Measurements from ENCODE around the gene FAM193A.

FAM193A gene

DNA sequence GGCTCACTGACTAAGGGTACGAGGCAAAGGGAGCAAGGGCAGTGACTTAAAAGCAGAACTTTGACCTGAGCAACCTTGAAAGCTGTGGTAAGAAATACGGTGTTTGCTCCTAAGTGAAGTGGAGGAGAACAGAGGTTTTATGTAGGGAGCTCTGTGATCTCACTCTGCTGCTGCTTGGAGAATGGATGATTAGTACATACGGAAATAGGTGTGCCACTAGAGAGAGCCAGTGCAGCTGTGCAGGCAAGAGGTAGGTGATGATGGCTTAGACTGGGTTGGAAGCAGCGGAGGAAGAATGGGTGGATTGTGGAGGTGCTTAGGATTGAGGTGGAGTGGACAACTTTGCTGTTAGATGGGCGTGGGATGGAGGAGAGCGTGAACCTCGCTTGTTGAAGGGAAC, 85.0 kb downstream of the FAM193A start:
- TF ChIP-seq, protein P1, sequence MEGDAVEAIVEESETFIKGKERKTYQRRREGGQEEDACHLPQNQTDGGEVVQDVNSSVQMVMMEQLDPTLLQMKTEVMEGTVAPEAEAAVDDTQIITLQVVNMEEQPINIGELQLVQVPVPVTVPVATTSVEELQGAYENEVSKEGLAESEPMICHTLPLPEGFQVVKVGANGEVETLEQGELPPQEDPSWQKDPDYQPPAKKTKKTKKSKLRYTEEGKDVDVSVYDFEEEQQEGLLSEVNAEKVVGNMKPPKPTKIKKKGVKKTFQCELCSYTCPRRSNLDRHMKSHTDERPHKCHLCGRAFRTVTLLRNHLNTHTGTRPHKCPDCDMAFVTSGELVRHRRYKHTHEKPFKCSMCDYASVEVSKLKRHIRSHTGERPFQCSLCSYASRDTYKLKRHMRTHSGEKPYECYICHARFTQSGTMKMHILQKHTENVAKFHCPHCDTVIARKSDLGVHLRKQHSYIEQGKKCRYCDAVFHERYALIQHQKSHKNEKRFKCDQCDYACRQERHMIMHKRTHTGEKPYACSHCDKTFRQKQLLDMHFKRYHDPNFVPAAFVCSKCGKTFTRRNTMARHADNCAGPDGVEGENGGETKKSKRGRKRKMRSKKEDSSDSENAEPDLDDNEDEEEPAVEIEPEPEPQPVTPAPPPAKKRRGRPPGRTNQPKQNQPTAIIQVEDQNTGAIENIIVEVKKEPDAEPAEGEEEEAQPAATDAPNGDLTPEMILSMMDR (IDR thresholded peaks at IDR 0.05; ENCODE audit: borderline replicate concordance, control extremely low read depth, extremely low read depth, insufficient read depth, missing control alignments), result no peak
- in situ Hi-C loops (cut with MboI; ENCODE audit: low sequenced_read_pairs, unreplicated experiment), result no loop called here

DNA sequence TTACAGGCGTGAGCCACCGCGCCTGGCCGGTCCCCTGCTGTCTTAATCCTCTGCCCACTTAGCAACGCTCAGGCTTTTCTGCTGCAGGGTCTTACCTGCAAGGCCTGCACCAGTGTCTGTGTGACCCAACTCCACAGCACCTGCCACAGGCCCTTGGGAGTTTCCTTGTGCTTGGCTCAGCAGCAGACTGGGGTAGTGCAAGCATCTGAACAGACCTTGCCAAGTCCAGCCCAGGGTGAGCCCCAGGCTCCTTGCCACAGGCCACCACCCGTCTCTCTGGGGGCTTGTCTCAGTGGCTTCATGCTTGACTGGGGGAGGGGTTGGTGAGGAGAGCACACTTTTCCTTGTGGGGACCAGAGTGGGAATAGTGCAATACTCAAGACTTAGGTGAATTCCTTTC, 87.0 kb downstream of the FAM193A start:
- DNase-seq (ENCODE audit: low spot score), result no peak
- TF ChIP-seq, protein P1 (IDR thresholded peaks at IDR 0.05; ENCODE audit: borderline replicate concordance, control extremely low read depth, extremely low read depth, insufficient read depth, missing control alignments), result no peak
- in situ Hi-C loops (cut with MboI; ENCODE audit: low sequenced_read_pairs, unreplicated experiment), result no loop called here

More for the DNA sequence above, 85.0 kb downstream of the FAM193A start:
- no peak for DNase-seq (ENCODE audit: low spot score)

DNA sequence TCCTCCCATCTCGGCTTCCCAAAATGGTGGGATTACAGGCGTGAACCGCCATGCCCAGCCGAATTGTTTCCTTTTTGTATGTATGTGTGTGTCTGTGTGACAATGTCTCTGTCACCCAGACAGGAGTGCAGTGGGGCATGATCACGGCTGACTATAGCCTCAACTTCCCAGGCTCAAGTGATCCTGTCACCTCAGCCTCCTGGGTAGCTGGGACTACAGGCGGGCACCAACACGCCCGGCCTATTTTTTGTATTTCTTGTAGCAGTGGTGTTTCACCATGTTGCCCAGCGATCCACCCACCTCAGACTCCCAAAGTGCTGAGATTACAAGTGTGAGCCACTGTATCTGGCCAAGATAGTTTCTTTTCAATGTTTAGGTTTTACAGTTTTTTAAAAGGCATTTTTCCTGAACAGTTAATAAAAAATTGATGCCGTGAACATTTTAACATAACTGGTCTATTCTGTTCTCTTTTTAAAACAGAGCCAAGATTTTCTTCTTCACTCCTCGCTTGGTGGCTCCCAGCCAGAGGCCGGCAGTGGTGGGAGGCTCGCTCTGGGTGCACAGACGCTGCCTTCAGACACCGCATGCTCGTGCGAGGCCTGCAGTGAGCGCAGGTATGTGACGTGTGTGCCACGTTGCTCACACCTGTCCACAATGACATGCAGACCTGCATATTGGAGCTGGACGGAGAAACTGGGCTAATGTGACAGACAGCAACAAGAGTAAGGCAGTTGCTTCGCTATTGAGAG, 88.5 kb downstream of the FAM193A start:
- TF ChIP-seq, protein P1 (IDR thresholded peaks at IDR 0.05; ENCODE audit: borderline replicate concordance, control extremely low read depth, extremely low read depth, insufficient read depth, missing control alignments), result no peak
- in situ Hi-C loops (cut with MboI; ENCODE audit: low sequenced_read_pairs, unreplicated experiment), result no loop called here
- DNase-seq (ENCODE audit: low spot score), result no peak

DNA sequence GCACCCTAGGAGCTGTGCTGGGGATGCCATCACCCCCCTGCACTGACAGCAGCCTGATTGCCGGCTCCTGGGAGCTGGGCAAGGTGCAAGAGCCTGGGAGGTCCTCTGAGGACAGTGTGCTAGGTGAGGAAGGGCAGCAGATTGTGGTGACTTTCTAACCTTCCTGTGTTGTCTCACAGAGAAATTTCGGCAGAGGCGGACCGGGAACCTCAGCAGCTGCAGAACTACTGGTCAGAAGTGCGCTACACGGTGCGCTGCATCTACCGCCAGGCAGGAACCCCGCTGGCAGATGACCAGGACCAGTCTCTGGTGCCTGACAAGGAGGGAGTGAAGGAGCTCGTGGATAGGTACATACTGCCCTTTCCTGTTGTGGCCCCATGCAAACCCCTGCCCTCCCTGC, 89.8 kb downstream of the FAM193A start:
- in situ Hi-C loops (cut with MboI; ENCODE audit: low sequenced_read_pairs, unreplicated experiment), result no loop called here
- DNase-seq (ENCODE audit: low spot score), result no peak
- TF ChIP-seq, protein P1 (IDR thresholded peaks at IDR 0.05; ENCODE audit: borderline replicate concordance, control extremely low read depth, extremely low read depth, insufficient read depth, missing control alignments), result no peak

DNA sequence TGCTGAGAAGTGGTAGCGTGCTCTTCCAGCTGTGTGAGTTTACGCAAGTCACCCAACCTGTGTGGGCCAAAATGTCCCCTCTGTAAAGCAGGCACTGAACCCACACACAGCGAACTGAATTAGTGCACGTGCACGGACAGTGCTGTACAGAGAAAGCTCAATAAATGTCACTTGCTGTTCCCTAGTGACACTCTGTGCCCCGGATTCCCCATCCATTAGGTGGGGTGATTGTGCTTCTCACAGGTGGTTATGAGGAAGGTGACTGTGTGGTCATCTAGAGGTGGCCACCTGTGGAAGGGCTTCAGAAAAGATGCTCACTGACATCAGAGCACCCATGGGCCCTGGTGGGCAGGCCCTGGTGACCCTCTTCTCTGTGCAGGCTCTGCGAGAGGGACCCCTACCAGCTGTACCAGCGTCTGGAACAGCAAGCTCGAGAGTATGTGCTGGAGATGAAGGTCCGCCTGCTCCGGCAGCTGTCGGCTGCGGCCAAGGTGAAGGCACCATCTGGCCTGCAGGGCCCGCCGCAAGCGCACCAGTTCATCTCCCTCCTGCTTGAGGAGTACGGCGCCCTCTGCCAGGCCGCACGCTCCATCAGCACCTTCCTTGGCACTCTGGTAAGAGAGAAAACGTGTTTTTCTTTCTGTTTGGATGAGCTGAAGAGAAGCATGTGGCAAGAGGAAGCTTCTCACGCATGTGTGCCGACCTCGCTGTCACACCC, 94.3 kb downstream of the FAM193A start:
- in situ Hi-C loops (cut with MboI; ENCODE audit: low sequenced_read_pairs, unreplicated experiment), result no loop called here
- DNase-seq (ENCODE audit: low spot score), result no peak
- TF ChIP-seq, protein P1 (IDR thresholded peaks at IDR 0.05; ENCODE audit: borderline replicate concordance, control extremely low read depth, extremely low read depth, insufficient read depth, missing control alignments), result no peak

DNA sequence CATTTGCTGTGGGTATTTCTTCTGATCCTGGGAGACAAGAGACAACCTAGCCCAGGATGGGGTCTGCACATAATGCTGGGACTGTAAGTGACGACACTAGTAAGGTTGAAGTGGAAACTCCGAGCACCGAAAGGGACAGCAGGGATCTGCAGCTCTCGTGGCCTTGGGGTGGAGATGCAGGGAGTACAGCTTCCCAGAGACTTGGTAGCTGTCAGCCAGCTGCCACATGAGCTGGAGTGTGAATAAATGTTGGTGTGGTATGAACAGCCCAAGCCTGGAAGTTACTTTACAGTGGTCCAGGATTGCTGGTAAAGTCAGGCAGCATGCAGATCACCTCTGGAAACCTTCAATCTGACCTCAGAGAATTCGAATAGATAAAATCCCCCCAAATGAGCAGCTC, 97.6 kb downstream of the FAM193A start:
- TF ChIP-seq, protein P1 (IDR thresholded peaks at IDR 0.05; ENCODE audit: borderline replicate concordance, control extremely low read depth, extremely low read depth, insufficient read depth, missing control alignments), result no peak
- DNase-seq (ENCODE audit: low spot score), result no peak
- in situ Hi-C loops (cut with MboI; ENCODE audit: low sequenced_read_pairs, unreplicated experiment), result no loop called here

Data from GM13976 (cell line).